GM19372 (cell line): ENCODE measurements around the gene KCNE2.
A peak's percentile ranks its signal among the peaks of the same experiment; 100 is the strongest.
"Not testable (repeated sequence)": the region's sequence is repeated elsewhere in the genome, so short reads cannot be mapped to it uniquely, and the experiment has no call there.

Experiments
- ATAC-seq: cut with Tn5 transposase; IDR thresholded peaks from one replicate; pipeline ENCODE4 v1.9.1; 2021; ENCODE audit warnings: mild to moderate bottlenecking, low read depth, moderate library complexity; ENCODE audit not compliant: unreplicated experiment

Gene KCNE2

GRCh38 chr21:34352556-34352955 is 11.2 kb upstream of the KCNE2 start:
- no peak for ATAC-seq

DNA sequence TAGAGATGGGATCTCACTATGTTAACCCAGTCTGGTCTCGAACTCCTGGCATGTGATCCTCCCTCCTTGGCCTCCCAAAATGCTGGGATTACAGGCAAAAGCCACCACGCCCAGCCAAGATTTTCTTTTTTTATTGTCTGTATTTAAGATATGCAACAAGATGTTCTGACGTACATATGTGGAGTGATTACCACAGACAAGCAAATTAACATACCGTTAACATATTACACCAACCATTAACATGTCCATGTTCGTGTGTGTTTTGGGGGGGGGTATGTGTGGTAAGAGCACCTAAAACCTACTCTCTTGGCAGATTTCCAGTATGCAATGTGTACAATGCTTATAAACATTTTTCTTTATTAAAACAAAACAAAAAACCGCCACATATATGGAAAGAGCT is 10.6 kb upstream of the KCNE2 start:
- no peak for ATAC-seq

DNA sequence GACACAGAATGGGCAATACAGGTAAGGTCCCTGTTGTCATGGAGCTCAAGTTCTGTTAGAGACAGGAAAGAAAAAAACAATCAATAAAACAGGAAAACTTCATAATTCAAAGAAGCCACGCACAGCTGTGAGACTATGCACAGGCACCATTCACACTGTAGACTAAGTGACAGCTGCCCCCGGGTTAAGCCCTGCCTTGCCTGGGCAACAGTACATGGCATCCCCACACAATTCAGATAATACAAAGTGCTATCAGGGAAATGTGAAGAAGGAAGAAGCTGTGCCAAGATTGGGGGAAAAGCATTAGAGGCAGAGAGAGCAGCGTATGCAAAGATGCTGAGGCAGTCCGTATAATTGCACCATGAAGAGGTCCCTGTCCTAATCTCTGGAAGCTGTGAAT is 9.0 kb upstream of the KCNE2 start:
- no peak for ATAC-seq

DNA sequence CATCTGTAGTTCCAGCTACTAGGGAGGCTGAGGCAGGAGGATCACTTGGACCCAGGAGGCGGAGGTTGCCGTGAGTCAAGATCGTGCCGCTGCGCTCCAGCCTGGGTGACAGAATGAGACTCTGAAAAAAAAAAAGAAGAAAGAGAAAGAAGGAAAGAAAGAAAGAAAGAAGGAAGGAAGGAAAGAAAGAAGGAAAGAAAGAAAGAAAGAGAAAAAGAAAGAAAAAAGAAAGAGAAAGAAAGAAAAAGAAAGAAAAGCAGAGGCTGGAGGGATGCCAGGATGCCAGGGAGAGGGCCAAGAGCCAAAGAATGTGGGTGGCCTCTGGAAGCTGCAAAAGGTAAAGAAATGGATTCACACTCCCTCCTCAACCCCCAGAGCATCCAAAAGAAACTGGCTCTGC is 8.2 kb upstream of the KCNE2 start:
- ATAC-seq: no peak

- ATAC-seq: no peak
Observed at GRCh38 chr21:34357889-34358288, 5.9 kb upstream of the KCNE2 start.

DNA sequence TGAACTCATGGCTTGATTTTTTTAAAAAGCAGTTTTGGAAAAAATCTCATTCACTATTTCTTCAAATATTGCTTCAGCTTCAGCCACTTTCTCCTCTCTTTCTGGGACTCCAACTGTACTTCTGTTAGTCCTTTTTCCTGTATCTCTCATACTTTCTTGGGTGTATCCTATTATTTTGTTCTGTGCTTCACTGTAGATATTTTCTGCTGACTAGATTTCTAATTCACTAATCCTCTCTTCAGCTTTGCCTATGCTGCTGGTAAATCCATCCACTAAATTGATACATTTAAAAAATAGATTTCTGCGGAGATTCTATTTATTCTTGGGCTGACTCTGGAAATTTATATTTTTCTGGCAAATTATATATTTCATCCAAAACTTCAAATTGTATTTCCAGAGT is 4.9 kb upstream of the KCNE2 start:
- ATAC-seq: no peak

- no peak for ATAC-seq
Observed at GRCh38 chr21:34360488-34361241, 3.1 kb upstream of the KCNE2 start.

GRCh38 chr21:34362136-34362444 is 1.7 kb upstream of the KCNE2 start:
- no peak for ATAC-seq

GRCh38 chr21:34362670-34363069 is 1.1 kb upstream of the KCNE2 start:
- ATAC-seq: no peak

DNA sequence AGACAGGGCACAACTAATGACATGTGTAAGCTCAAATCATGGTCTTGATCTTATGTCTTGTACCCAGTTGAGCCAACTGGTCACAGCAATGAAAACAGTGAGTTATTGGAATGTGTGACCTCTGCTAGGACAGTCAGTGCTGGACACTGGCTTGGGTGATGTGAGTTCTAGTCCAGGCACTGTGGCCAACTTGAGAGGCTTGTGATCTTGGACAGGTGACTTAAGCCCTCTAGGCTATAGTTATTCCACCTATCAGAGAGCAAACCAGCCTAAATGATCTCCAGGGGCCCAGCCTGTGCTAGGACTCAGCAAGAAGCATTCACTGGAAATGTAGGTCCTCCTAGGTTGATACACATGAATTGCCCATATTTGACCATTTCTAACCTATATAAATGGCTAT is 1.1 kb downstream of the KCNE2 start:
- ATAC-seq: no peak

GRCh38 chr21:34365809-34366208 is 2.0 kb downstream of the KCNE2 start:
- no peak for ATAC-seq

DNA sequence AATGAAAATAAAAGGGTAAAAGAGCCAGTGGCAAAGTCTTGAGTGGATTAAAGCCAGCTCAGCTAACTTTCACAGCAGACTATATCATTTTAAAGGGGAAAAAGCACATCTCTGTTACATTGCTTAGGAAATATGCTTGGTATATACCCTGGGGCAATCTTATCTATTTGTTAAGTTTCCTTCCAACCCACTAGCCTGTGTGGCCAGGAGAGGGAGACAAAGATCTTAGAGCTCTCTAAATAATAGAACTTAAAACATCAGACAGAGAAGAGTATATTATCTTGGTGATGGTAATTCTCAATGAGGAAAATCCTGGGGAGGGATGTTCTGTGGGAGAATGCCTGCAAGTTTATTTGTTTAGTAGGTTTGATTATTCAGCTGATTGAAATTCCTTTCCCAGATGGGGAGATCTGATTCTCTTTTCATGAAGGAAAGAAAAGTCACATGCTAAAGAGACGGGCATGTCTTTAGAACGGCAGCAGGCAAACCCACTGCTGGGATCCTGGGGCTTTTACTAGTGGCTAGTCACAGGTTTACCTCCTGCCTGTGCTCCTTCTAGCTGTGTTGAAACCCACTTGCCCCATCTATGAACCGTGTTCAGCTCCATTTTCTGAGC is 3.6 kb downstream of the KCNE2 start:
- no peak for ATAC-seq

- no peak for ATAC-seq
Observed at GRCh38 chr21:34369741-34370140, 5.9 kb downstream of the KCNE2 start.

DNA sequence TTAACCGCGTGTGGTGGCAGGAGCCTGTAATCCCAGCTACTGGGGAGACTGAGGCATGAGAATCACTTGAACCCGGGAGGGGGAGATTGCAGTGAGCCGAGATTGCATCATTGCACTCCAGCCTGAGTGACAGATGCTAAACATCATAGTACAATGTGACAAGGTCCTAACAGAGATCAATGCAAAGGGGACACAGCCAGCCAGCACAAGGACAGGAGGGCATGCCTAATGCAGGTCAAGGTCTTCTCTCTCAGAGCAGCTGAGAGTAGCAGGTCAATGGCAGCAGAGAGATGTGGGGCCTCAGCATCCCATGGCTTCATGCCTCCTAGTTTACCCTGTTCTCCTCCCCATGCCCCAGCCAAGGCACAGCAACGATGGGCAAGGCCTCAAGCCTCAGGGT is 8.5 kb downstream of the KCNE2 start:
- ATAC-seq: no peak

DNA sequence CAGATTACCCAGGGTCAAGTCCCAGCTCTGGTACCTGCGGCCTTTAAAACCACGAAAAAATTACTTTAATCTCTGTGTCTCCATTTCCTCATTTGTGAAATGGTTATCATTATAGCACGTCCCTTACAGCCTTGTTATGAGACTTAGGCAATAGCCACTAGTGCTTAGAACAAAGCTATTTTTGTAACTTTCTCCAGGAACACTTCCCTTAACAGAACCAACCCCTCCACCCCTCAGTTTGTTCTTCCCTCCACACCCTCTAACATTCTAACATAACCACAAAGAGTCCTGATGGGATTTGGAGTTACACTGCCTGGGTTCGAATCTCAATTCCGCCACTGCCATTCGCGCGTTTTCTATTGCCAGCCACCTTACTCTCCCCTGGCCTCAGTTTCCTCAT is 10.7 kb downstream of the KCNE2 start:
- not testable (repeated sequence) for ATAC-seq

GRCh38 chr21:34374940-34375618 is 11.3 kb downstream of the KCNE2 start, which contains the start of gene SMIM11:
Gene SMIM11 (plus strand): TSS chr21:34375507. CDS start chr21:34379505, 3,998 bp downstream.
- ATAC-seq: peak; percentile 98

- peak; percentile 63 for ATAC-seq
Observed at GRCh38 chr21:34375619-34375972, 11.8 kb downstream of the KCNE2 start.

DNA sequence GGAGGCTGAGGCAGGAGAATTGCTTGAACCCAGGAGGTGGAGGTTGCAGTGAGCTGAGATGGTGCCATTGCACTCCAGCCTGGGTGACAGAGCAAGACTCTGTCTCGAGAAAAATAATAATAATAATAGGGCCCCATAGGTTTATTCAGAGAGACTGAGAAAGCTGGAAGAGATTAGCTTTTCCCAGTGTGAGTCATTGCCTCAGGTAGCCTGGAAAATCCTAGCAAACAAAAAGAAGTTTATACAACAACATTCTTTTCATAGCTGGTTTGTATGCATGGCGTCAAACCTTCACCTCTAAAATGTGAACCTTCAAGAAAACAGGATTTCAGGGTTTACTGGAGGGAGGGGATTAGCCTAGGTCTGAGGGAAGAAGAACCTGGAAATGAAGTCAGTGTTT is 19.3 kb downstream of the KCNE2 start:
- not testable (repeated sequence) for ATAC-seq

GRCh38 chr21:34383724-34384415 is 20.1 kb downstream of the KCNE2 start:
- ATAC-seq: peak; percentile 96

- ATAC-seq: not testable (repeated sequence)
Observed at GRCh38 chr21:34400522-34400921, 36.7 kb downstream of the KCNE2 start.

DNA sequence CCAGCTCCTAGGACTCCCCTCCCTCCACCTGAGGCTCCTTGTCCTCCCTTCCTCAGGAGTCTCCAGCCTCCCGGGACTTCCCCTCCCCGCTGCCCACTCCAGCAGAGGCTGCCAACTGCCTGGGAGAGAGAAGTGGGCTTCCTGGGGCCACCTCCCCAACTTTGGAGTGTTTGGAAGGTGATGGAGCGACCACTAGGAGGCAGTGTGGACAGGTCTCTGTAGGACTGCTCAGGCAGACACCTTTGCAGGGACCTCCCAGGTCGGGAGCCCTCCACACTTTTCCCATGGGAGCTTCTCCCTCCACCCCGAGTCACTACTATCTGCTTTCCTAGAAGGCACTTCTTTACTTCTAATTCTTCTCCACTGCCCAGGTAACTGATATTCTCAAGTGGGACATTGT is 40.9 kb downstream of the KCNE2 start:
- not testable (repeated sequence) for ATAC-seq
